Measurements from ENCODE around the gene EXOC6B.
A peak's percentile ranks its signal among the peaks of the same experiment; 100 is the strongest.

The EXOC6B gene

GRCh38 chr2:72325592-72326422 is 500.0 kb downstream of the EXOC6B start:
- Histone ChIP-seq H3K36me3 (ENCODE audit: insufficient read depth, low read length) (no peaks in the 10 kb centered on the region), H3K9me3 (ENCODE audit: insufficient read depth, low read length, severe bottlenecking) (no peaks in the 10 kb centered on the region), H3K9ac (ENCODE audit: low read depth, low read length) (no peak overlapping the region), H4K20me1 (ENCODE audit: insufficient read depth, low read length) (no peaks in the 10 kb centered on the region), H3K27me3 (ENCODE audit: insufficient read depth, low read length, poor library complexity) (no peaks in the 10 kb centered on the region), H3K79me2 (ENCODE audit: insufficient read depth, low read length) (no peaks in the 10 kb centered on the region), H3K4me1 (ENCODE audit: insufficient read depth, low read length) (no peaks in the 10 kb centered on the region), H3K4me2 (ENCODE audit: insufficient read depth, low read length) (no peak overlapping the region), H2AFZ (ENCODE audit: low read depth, low read length) (no peak overlapping the region), H3K4me3 (ENCODE audit: low read depth in 1 of 2, low read length in 2 of 2) (no peak overlapping the region), H3K27ac (ENCODE audit: low read length) (no peak overlapping the region)
- no peak for TF ChIP-seq EZH2 (IDR thresholded peaks at IDR 0.05; ENCODE audit: borderline replicate concordance, low read depth, low read length, severe bottlenecking)
- TF ChIP-seq, protein P1, sequence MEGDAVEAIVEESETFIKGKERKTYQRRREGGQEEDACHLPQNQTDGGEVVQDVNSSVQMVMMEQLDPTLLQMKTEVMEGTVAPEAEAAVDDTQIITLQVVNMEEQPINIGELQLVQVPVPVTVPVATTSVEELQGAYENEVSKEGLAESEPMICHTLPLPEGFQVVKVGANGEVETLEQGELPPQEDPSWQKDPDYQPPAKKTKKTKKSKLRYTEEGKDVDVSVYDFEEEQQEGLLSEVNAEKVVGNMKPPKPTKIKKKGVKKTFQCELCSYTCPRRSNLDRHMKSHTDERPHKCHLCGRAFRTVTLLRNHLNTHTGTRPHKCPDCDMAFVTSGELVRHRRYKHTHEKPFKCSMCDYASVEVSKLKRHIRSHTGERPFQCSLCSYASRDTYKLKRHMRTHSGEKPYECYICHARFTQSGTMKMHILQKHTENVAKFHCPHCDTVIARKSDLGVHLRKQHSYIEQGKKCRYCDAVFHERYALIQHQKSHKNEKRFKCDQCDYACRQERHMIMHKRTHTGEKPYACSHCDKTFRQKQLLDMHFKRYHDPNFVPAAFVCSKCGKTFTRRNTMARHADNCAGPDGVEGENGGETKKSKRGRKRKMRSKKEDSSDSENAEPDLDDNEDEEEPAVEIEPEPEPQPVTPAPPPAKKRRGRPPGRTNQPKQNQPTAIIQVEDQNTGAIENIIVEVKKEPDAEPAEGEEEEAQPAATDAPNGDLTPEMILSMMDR (IDR thresholded peaks at IDR 0.05; ENCODE audit: borderline replicate concordance, extremely low read depth, low read length, poor library complexity, severe bottlenecking), result peak; percentile 42
- no peak for ATAC-seq (ENCODE audit: insufficient read depth, low read depth)
- DNase-seq, result peak; percentile 17

DNA sequence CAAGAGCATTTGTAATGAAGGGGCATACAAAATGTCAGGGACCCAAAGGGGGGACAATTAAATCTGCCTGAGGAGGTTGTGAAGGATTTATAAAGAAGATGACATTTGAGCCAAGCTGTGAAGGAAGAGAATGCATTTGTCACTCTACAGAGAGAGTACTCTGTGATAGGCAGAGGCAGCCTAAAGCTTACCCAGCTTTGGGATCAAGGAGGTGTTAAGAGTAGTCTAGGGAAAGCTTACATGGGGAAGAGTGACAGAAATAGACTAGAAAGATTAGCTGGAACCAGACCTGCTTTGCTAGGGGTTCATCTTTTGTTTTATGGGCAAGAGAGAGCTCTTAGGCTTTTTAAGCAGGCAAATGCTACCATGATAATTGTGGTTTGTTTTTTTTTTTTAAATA is 509.1 kb downstream of the EXOC6B start:
- Histone ChIP-seq H4K20me1 (ENCODE audit: insufficient read depth, low read length) (no peaks in the 10 kb centered on the region), H3K27me3 (ENCODE audit: insufficient read depth, low read length, poor library complexity) (no peaks in the 10 kb centered on the region), H3K79me2 (ENCODE audit: insufficient read depth, low read length) (no peaks in the 10 kb centered on the region), H2AFZ (ENCODE audit: low read depth, low read length) (no peak overlapping the region), H3K4me2 (ENCODE audit: insufficient read depth, low read length) (no peak overlapping the region), H3K4me3 (ENCODE audit: low read depth in 1 of 2, low read length in 2 of 2) (no peak overlapping the region), H3K36me3 (ENCODE audit: insufficient read depth, low read length) (no peaks in the 10 kb centered on the region), H3K9ac (ENCODE audit: low read depth, low read length) (no peak overlapping the region), H3K4me1 (ENCODE audit: insufficient read depth, low read length) (no peaks in the 10 kb centered on the region), H3K27ac (ENCODE audit: low read length) (no peak overlapping the region), H3K9me3 (ENCODE audit: insufficient read depth, low read length, severe bottlenecking) (no peaks in the 10 kb centered on the region)
- ATAC-seq (ENCODE audit: insufficient read depth, low read depth), result no peak
- no peak for DNase-seq
- no peak for TF ChIP-seq EZH2 (IDR thresholded peaks at IDR 0.05; ENCODE audit: borderline replicate concordance, low read depth, low read length, severe bottlenecking)
- TF ChIP-seq, protein P1 (IDR thresholded peaks at IDR 0.05; ENCODE audit: borderline replicate concordance, extremely low read depth, low read length, poor library complexity, severe bottlenecking), result no peak

GRCh38 chr2:72300147-72300684 is 525.6 kb downstream of the EXOC6B start:
- H4K20me1 ChIP-seq (ENCODE audit: insufficient read depth, low read length), result no peaks in the 10 kb centered on the region
- TF ChIP-seq, protein P1 (IDR thresholded peaks at IDR 0.05; ENCODE audit: borderline replicate concordance, extremely low read depth, low read length, poor library complexity, severe bottlenecking), result no peak
- TF ChIP-seq EZH2 (IDR thresholded peaks at IDR 0.05; ENCODE audit: borderline replicate concordance, low read depth, low read length, severe bottlenecking), result no peak

More at GRCh38 chr2:72300147-72300684, 525.6 kb downstream of the EXOC6B start:
- Histone ChIP-seq H3K27ac (ENCODE audit: low read length) (no peak overlapping the region), H3K36me3 (ENCODE audit: insufficient read depth, low read length) (no peaks in the 10 kb centered on the region), H3K9ac (ENCODE audit: low read depth, low read length) (no peak overlapping the region), H2AFZ (ENCODE audit: low read depth, low read length) (no peak overlapping the region), H3K9me3 (ENCODE audit: insufficient read depth, low read length, severe bottlenecking) (no peaks in the 10 kb centered on the region), H3K4me2 (ENCODE audit: insufficient read depth, low read length) (no peak overlapping the region), H3K4me3 (ENCODE audit: low read depth in 1 of 2, low read length in 2 of 2) (no peak overlapping the region), H3K27me3 (ENCODE audit: insufficient read depth, low read length, poor library complexity) (no peaks in the 10 kb centered on the region), H3K79me2 (ENCODE audit: insufficient read depth, low read length) (no peaks in the 10 kb centered on the region), H3K4me1 (ENCODE audit: insufficient read depth, low read length) (no peaks in the 10 kb centered on the region)
- no peak for ATAC-seq (ENCODE audit: insufficient read depth, low read depth)
- DNase-seq, result no peak
